GM12892 (cell line): ENCODE results near the gene BRS3.

ENCODE experiments used
- POLR2A ChIP-seq: IDR thresholded peaks from 2 replicates; pipeline ENCODE4 v1.6.1; 2011; ENCODE audit warnings: low read depth, low read length, control low read depth
- POLR2AphosphoS5 ChIP-seq: IDR thresholded peaks from 2 replicates; pipeline ENCODE4 v1.6.1; 2011; ENCODE audit warnings: low read depth, low read length, control low read depth
- TAF1 ChIP-seq: IDR thresholded peaks from 2 replicates; pipeline ENCODE4 v1.6.1; 2011; ENCODE audit warnings: low read depth, mild to moderate bottlenecking, control low read depth, low read length, borderline replicate concordance

DNA sequence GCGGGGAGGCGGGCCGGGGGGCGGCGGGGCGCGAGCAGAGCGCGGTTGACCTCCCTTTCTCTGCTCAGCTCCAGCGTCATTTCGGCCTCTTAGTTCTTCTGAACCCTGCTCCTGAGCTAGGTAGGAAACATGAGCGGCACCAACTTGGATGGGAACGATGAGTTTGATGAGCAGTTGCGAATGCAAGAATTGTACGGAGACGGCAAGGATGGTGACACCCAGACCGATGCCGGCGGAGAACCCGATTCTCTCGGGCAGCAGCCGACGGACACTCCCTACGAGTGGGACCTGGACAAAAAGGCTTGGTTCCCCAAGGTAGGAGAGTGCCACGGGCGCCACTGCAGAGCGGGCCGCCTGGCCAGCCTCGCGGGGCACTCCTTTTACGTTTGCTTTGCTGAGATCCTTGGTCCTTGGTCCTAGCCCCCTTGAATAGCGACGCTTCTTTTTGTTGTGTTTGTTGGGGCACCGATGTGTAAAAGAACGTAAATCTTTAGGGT lies 9.9 kb downstream of the BRS3 start, which contains the start of gene HTATSF1:
- 0 out of 2 replicates have a peak, but pooled peaks have one; percentile 1 for TF ChIP-seq POLR2A
- TF ChIP-seq POLR2AphosphoS5, result no peak
- no peak for TF ChIP-seq TAF1
